Upper lobe of right lung (tissue), 1 donor: ENCODE measurements around the gene AQP7. TPM values are rescaled to one million over a fixed set of nuclear protein-coding genes. Genes with fewer than 3 reads are reported as not detected.
A peak's percentile ranks its signal among the peaks of the same experiment; 100 is the strongest.
"Not testable (repeated sequence)": the region's sequence is repeated elsewhere in the genome, so short reads cannot be mapped to it uniquely, and the experiment has no call there.

Source experiments
- ATAC-seq: fragments of 200-7000 bp; cut with Tn5 transposase; one replicate; pipeline ENCODE4 v1.9.1; 2020; ENCODE audit warnings: mild to moderate bottlenecking, moderate library complexity
- DNase-seq: peaks from one replicate; pipeline ENCODE4 v3.0.0-alpha.2; 2020
- H3K27ac ChIP-seq: fragments of 200-600 bp; one replicate; pipeline ENCODE4 v1.8.0; 2022
- H3K27me3 ChIP-seq: fragments of 200-600 bp; one replicate; pipeline ENCODE4 v1.8.0; 2022; ENCODE audit warnings: mild to moderate bottlenecking
- H3K36me3 ChIP-seq: fragments of 200-600 bp; one replicate; pipeline ENCODE4 v1.8.0; 2022
- H3K4me1 ChIP-seq: fragments of 200-600 bp; one replicate; pipeline ENCODE4 v1.8.0; 2022
- H3K4me3 ChIP-seq: fragments of 200-600 bp; one replicate; pipeline ENCODE4 v1.8.0; 2022; ENCODE audit warnings: mild to moderate bottlenecking
- H3K9me3 ChIP-seq: fragments of 200-600 bp; one replicate; pipeline ENCODE4 v1.8.0; 2022
- CTCF ChIP-seq: fragments of 200-600 bp; IDR thresholded peaks from one replicate; pipeline ENCODE4 v1.8.0; 2022; ENCODE audit warnings: antibody characterized with exemption
- intact Hi-C: fragments of 100-400 bp; cut with DNase I; formaldehyde crosslinking; loops from one replicate; pipeline ENCODE4 v1.11.0; 2022
- long read RNA-seq: library from polyadenylated mRNA; unstranded; transcript quantifications from one replicate; pipeline ENCODE4 v2.0.0, GENCODE V29; 2021
- total RNA-seq: library from RNA; stranded (reverse); fragmentation: NEBNext Ultra II Directional; extraction: Animal tissue kit (Norgen Biotek cat#: 25700); gene quantifications from one replicate; pipeline ENCODE4 v1.2.1, GENCODE V29; 2021
- donor health status: DM: no; HTN: yes; CAD: no; lungs with severe emphysema.

The AQP7 gene
- 2.4 TPM for total RNA-seq
- long read RNA-seq, partial matches to known transcripts, result 0 of 1 reads
- long read RNA-seq, other reads (novel, unspliced or antisense), result 0 of 1 reads

- H3K4me3 ChIP-seq, H3K27me3 ChIP-seq, intact Hi-C loops, H3K36me3 ChIP-seq, H3K4me1 ChIP-seq, H3K27ac ChIP-seq, ATAC-seq, DNase-seq, H3K9me3 ChIP-seq: not testable (repeated sequence)
These were observed at the start of gene AQP7 for GRCh38 chr9:33402371-33402770. Gene AQP7 (minus strand): TSS chr9:33402568. CDS start chr9:33401262, 1,306 bp downstream.

- Histone ChIP-seq H3K4me3 (no peak overlapping the region), H3K9me3 (no peaks in the 10 kb centered on the region), H3K4me1 (peaks cover 15% of the 10 kb centered on the region), H3K27ac (no peak overlapping the region), H3K27me3 (no peaks in the 10 kb centered on the region), H3K36me3 (no peaks in the 10 kb centered on the region)
- intact Hi-C loops, result no loop called here
- DNase-seq, result no peak
- TF ChIP-seq CTCF, result no peak
- ATAC-seq, result no peak
These were observed 48.3 kb upstream of the AQP7 start for GRCh38 chr9:33450621-33451146.

- ATAC-seq, result no peak
- H3K27ac ChIP-seq, result no peak overlapping the region
- peaks cover 15% of the 10 kb centered on the region for H3K4me1 ChIP-seq
- no peaks in the 10 kb centered on the region for H3K9me3 ChIP-seq
- no peaks in the 10 kb centered on the region for H3K27me3 ChIP-seq
- no peak for TF ChIP-seq CTCF
- intact Hi-C loops, result no loop called here
- H3K4me3 ChIP-seq, result no peak overlapping the region
- no peak for DNase-seq
- no peaks in the 10 kb centered on the region for H3K36me3 ChIP-seq
These were observed 47.3 kb upstream of the AQP7 start for GRCh38 chr9:33449715-33450114.

DNA sequence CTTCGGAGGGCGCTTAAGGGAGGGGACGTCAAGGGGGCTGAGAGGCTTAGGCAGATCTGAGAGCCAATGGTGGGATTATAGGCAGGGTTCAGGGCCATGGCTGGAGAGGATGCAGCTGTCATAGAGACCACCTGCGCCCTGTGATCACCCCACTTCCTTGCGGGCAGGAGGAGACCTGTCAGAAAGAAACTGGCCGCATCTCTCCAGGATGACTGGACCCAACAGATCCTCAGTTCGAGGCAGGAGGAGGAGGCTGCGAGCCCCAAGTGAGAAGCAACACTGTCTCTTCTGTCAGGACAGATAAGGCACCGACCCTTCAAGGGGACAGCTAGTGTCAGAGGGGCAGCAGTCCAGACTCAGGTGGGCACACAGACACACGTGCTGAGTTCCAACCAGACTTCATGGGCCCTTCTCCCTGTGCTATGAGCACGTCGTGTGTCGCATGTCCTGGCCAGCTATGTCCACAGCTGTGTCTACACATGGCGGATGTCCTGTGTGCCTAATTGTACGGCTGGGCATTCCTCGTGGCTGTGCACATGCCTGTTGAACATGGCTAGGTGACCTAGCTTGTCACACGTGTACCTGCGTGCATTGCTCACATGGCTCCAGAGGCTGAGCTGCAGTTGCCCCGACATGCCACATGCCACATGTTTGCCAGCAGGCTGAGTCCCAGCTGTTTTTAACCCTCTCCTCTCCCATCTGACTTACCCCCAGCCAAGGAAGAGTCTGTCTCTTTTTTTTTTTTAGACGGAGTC lies 45.6 kb upstream of the AQP7 start:
- Histone ChIP-seq H3K4me1 (peaks cover 18% of the 10 kb centered on the region), H3K27me3 (no peaks in the 10 kb centered on the region), H3K4me3 (peak overlapping the region; percentile 72), H3K36me3 (peaks cover 3% of the 10 kb centered on the region), H3K27ac (peak overlapping the region; percentile 83), H3K9me3 (no peaks in the 10 kb centered on the region)
- intact Hi-C loops, result no loop called here
- TF ChIP-seq CTCF, result no peak
- no peak for ATAC-seq
- DNase-seq, result no peak

DNA sequence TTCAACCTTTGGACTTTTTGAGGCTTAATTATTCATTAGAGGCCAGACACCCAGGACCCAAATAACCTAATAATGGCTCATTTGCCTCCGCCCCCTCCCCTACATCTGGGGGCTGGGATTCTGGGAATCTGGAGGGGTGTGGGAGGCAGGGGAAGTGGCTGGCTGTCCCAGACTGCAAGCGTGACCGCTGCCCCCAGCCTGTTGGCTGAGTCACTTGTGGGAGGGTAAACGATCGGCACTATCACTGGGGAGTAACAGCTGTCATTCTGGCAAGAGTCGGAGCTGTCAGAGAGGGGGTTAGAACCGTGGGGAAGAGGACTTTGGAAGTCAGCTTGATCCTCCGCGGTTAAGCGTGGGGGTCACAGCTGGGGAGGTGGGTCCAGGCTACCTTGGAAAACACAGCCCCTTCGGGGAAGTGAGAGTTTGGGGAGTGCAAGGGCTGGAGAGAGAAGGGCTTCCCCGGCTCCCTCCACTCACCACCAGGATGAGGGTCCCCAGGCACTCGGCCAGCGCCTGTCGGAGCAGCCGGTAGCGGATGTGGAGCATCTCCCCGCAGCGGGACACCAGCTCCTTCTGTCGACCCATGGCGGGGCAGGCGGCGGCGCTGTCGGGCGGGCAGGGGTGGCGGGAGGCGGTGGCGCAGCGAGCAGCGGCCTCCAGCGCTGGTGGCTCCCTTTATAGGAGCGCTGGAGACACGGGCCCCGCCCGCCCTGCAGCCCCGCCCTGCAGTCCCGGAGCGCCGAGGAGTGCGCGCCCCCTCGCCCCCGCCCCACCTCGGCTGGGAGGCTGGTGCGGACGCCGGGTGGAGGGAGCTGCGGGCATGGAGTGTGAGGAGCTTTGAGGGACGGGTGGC lies 44.8 kb upstream of the AQP7 start, which contains the start of gene AQP3:
TSS of gene AQP3 (minus strand) at position 648 of the 853 bp plus-strand sequence. CDS start at position 585, 63 bp downstream.
- peaks cover 18% of the 10 kb centered on the region for H3K4me1 ChIP-seq
- H3K36me3 ChIP-seq, result peaks cover 11% of the 10 kb centered on the region
- intact Hi-C loops, result no loop called here
- TF ChIP-seq CTCF, result peak; percentile 42
- no peaks in the 10 kb centered on the region for H3K27me3 ChIP-seq
- DNase-seq (peak; percentile 91), ATAC-seq (peak; percentile 88)
- H3K4me3 ChIP-seq, result peak within 1 kb of the TSS; percentile 72
- peak within 1 kb of the TSS; percentile 83 for H3K27ac ChIP-seq
- no peaks in the 10 kb centered on the region for H3K9me3 ChIP-seq
